ENCODE measurements around the gene FTO.
"Not testable (repeated sequence)": the region's sequence is repeated elsewhere in the genome, so short reads cannot be mapped to it uniquely, and the experiment has no call there.

The FTO gene

DNA sequence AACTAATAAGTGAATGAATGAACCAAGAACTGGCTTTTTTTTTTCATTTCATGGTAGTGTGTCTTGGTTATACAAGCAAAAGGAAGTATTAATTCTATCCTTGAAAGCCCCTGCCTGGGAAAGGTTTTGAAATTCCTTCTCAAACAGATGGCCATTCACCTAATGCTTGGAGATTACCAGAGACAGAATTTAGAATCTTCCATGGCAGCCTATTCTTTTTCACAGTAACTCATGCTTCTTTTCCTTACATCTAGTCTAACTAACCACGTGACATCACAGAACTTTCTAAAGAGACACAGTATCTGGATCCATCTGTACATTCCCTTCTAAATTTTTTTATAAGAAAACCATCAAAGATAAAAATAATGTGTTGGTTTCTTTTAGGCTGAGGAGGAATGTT, 151.6 kb downstream of the FTO start:
- no peak for DNase-seq (ENCODE audit: low read depth in 4 of 4, low spot score in 1 of 4)

DNA sequence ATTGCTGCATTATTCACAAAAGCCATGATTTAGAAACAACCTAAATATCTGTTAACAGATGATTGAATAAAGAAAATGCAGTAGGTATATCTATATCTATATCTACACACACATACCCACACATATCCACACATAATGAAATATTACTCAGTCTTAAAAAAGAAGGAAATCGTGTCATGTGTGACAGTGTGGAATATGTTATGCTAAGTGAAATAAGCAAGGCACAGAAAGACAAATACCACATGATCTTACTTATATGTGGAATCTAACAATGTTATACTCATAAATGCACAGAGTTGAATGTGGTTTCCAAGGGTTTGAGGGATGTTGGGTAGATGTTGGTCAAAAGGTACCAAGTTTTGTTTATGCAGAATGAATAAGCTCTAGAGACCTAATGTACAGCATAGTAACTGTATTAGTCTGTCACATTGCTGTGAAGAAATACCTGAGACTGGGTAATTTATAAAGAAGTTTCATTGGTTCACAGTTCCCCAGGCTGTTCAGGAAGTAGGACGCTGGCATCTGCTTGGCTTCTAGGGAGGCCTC, 156.1 kb downstream of the FTO start:
- no peak for DNase-seq (ENCODE audit: low read depth in 4 of 4, low spot score in 1 of 4)

DNA sequence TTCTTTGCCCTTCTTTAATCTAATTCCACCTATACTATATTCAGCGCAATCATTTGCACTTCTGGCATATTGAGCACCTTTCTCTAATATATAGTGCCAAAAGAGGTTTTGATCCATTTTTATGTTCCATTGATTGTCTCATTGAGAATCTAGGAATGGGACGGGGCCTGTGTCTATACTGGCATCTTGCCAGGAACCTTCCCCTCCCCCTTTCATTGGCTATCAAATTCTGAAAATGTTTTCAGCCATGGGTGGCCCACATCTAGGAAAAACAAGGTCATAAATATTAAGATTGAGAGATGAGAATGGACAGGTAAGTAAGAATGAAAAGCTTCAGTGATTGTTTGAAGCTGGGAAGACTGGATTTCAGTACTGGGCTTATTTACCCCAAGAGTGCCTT, 159.9 kb downstream of the FTO start:
- no peak for DNase-seq (ENCODE audit: low read depth in 4 of 4, low spot score in 1 of 4)

DNA sequence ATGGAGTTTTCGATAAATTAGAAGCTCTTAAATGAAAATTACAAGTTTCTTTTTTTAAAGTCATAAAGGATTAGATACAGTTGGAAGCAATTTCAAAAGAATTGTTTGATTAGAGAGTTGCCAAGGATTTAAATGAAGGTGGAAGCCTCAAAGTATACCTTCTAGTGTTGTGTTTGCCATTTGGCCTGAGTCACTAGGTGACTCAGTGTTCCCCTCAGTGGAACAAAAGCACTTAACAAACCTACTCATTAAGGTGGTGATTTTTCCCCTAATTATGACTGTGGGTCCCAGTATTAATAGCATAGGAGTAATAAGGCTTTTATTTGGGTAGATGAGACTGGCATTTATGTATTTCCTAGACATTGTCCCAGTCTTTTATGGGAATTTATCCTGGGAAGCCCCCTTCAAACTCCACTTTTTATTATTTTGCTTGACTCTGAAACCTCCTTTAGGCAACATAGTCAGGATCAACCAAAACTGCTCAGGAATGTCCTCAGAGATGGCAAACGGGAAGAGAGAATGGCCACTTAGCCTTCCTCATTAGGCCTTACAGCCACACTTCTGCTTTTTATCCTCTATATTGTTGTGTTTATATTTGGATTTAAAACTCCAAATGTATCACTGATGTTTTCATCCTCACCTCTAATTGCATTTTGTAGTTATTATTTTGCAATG, 161.0 kb downstream of the FTO start:
- DNase-seq (ENCODE audit: low read depth in 4 of 4, low spot score in 1 of 4) = no peak

DNA sequence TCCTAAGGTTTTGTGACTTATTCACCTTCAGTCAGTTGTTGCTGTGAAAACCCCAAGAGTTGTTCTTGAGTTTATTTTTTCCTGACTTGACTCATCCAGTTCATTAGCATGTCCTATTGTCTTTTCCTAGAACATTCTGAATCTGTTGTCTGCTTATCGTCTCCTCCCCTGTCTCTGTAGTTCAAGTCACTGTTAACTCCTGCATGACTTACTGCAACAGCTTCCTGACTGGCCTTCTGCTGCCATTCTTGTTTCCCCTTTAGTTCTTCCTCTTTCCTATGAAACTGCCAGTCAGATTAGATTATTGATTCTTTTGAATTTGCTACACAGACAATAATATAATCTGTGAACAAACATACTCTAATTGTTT, 161.5 kb downstream of the FTO start:
- DNase-seq (ENCODE audit: low read depth in 4 of 4, low spot score in 1 of 4) = no peak

GRCh38 chr16:53866520-53866919, 162.6 kb downstream of the FTO start:
- DNase-seq (ENCODE audit: low read depth in 4 of 4, low spot score in 1 of 4) = no peak

- no peak for DNase-seq (ENCODE audit: low read depth in 4 of 4, low spot score in 1 of 4)
Observed at GRCh38 chr16:53870831-53871230, 166.9 kb downstream of the FTO start.

DNA sequence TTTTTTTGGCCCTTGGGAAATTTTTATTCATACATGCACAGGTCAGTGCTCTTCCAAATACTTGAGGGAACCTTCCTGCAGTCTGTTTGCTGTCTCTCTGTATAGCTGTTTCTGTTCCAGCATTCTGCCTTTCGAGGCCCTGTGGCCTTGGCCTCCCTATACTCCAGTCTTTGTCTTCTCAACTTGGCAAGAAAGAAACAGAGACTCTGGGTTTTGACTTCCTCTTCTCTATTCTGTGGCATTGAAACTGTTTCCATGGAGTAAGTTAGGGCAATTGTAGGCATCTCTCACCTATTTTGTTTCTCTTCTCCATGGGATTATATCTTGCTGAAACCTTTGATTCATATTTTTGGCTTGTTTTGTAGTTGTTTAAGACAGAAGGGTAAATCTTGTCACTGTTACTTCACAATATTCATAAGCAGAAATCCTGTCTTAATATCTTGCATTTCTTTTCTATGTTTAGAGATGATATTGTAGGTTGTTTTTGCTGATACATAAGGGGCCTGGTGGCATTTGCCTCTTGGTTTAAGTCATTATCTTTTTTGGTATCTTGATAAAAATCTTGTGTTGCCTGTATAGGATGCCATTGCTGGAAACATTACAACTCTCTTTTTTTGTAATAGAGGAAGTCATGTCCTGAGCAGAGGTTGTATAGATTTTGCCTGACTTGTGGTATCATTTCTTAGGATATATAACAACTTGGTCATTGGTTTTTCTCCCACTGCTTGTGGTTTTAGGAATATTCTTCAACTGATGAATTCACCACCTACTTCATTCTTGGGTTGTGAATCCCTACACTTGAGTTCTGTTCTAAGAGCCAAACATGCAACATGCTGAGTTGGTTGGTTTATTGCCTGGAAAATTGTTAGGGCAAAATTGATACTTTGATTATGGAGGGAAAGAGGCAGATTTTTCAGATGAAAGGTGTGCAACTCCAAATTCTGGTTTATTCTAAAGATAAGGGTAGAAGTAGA, 168.6 kb downstream of the FTO start:
- no peak for DNase-seq (ENCODE audit: low read depth in 4 of 4, low spot score in 1 of 4)

- DNase-seq (ENCODE audit: low read depth in 4 of 4, low spot score in 1 of 4) = no peak
Observed at GRCh38 chr16:53876811-53877210, 172.9 kb downstream of the FTO start.

DNA sequence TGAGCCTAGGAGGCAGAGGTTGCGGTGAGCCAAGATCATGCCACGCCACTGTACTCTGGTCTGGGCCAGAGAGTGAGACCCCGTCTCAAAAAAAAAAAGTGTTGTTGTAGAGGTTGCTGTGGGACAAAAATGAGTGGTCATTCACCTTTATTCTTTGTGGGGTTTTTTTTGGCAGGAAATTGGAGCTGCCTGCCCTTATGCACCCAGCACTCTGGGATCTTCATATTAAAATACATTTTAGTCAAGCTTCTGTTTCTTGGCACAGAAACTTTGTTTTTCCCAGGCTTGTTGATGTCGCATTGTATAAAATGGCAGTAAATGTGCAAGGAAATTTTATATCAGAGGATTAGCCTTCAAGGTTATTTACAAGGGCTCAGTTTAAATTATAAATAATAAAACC, 174.3 kb downstream of the FTO start:
- no peak for DNase-seq (ENCODE audit: low read depth in 4 of 4, low spot score in 1 of 4)

DNA sequence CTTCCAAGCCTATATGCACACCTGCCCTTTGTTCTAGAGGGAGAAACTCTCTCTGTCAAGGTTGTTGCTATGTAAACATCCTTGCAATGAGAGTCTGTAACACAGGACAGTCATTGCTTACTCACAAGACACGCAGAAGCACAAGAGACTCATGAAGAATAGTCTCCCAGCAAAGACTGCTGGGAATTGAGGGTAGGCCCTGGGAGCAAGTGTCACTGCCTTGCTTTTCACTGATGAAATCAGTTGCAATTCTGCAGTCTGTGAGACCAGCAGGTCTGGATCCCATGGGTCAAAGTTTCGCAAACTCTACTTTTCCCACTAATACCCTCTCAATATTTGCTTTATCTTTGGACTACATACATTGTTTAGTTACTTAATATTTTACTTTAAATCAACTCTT, 177.4 kb downstream of the FTO start:
- no peak for DNase-seq (ENCODE audit: low read depth in 4 of 4, low spot score in 1 of 4)

DNA sequence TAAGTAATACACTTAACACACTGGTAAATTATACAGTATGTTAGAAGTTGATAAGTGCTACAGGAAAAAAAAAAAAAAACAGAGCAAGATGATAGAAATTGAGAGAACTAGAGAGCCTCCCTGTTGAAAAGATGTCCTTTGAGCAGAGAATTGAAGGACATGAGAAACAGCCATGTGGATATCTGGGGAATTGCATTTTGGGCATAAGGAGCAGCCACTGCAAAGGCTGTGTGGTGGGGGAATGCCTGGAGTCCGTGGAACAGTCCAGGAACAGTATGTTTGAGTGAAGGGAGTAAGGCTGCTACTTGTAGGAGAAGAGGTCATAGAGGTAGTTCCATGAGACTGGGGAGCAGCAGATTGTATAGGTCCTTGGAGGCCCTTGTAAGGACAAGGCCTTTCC, 178.4 kb downstream of the FTO start:
- DNase-seq (ENCODE audit: low read depth in 4 of 4, low spot score in 1 of 4) = no peak

- DNase-seq (ENCODE audit: low read depth in 4 of 4, low spot score in 1 of 4) = no peak
Observed at GRCh38 chr16:53884748-53885147, 180.8 kb downstream of the FTO start.

DNA sequence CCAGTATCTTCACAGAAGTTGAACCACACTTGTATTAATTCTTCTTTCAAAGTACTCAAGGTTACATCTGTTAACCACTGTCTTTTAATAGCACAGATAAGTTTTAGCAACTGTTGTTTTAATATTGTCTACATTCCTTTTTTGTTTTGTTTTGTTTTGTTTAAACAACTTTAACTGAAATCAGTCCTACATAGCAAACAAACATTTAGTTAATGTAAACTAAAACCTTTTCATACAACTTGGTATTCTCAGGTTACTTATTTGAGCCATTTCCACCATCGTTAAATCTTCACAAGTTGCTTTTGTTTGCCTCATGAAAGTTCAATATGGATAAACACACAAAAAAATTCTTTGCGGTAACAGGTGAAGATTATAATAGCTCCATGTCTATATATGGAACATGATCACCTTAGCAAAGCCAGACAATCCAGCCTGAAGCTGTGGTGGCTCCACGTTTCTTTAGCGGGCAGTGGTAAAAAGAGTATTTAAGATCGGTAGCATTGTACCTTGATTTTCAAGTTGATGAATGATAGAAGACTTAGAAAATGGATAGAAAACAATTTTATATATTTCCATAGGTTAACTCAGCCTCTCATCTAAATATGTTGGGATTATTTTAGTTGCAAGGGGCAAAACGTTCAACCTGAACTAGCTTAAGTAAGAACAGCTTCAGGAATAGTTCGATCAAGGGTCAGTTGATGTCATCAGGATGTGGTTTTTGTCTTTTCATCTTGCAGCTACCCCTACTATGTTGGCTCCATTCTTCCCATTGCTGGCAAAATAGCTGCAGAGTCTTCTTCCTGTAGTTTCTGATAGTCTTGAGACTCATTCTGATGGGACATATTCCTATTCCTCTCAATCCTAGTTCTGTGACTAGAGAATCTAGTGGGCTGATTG, 182.8 kb downstream of the FTO start:
- no peak for DNase-seq (ENCODE audit: low read depth in 4 of 4, low spot score in 1 of 4)

- no peak for DNase-seq (ENCODE audit: low read depth in 4 of 4, low spot score in 1 of 4)
Observed at GRCh38 chr16:53888222-53888621, 184.3 kb downstream of the FTO start.

DNA sequence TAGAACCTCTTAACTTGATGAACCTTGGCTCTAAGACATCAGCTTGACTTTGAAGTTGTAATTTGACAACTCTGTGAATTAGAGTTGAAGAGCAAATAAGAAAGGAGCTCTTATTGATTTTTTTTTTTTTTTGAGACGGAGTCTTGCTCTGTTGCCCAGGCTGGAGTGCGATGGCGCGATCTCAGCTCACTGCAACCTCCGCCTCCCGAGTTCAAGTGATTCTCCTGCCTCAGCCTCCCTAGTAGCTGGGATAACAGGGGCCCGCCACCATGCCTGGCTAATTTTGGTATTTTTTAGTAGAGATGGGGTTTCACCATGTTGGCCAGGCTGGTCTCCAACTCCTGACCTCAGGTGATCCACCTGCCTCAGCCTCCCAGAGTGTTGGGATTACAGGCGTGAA, 186.9 kb downstream of the FTO start:
- DNase-seq (ENCODE audit: low read depth in 4 of 4, low spot score in 1 of 4) = not testable (repeated sequence)

DNA sequence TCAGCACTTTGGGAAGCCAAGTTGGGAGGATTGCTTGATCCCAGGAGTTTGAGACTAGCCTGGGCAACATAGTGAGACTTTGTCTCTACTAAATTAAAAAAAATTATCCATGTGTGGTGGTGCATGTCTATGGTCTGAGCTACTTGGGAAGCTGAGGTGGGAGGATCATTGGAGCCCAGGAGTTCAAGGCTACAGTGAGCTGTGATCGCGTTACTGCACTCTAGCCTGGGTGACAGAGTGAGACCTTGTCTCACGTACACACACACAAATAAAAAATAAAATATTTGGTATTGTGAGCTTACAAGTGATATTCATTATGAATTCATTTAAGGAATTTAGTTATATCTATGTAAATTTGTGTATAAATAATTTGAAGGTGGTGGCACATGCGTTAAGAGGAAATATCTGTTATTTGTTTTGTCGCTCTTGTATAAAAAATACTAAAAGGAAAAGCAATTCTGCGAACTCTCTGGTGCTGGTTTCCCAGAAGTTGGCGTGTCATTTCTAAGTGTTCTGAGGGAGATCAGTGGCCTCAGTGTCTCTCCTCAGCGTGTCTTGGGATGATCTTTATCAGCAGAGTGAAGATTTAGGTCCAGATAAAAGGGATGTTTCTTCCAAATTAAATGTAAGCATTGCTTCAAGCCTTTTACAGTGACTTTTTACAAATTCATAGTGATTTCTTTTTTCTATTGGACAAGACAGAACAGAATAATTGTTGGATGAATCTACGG, 187.6 kb downstream of the FTO start:
- DNase-seq (ENCODE audit: low read depth in 4 of 4, low spot score in 1 of 4) = no peak

GRCh38 chr16:53892155-53892554, 188.2 kb downstream of the FTO start:
- peak; percentile 9 to 19 (median 14) for DNase-seq (ENCODE audit: low read depth in 4 of 4, low spot score in 1 of 4)

DNA sequence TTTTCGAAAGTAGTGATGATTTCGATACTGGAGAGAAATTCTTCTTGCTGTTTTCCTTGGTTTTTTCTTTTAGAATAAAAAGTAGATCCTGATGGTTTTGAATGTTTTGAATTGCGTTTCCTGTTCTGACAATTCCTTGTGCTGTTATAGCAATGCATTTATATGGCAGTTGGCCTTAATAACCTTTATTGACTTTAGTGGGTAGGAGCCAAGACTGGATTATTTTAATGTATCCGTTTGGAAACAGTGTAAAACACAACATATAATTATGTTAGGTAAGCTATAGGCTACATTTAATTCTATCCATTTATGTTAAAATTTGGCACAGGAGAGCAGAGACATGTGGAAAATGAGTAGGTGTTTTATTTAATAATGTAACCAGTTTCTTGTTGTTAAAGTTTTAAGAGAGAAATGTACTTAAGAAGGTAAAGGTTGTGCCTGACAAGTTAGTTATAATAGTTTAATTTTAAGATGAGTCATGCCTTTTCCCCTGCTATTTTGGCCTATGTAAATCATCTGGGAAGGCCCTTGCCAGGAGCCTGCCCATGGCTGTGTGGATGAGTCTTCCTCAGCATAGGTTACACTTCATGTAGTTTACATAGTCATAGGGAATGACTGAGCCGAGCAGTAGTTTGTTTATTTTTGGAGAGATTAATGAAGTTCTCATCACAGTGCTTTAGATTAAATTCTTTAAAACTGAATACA, 189.9 kb downstream of the FTO start:
- DNase-seq (ENCODE audit: low read depth in 4 of 4, low spot score in 1 of 4) = no peak

- DNase-seq (ENCODE audit: low read depth in 4 of 4, low spot score in 1 of 4) = no peak
Observed at GRCh38 chr16:53894686-53895085, 190.7 kb downstream of the FTO start.

Data from stimulated activated CD4-positive, alpha-beta T cell treated with anti-CD3 and anti-CD28 coated beads, Interleukin-1b, Interleukin-23, amount 100 ng/mL, for 24 hours (primary cell).